RWPE2 (cell line): ENCODE measurements around the gene RPA1.

Experiments used
- ATAC-seq: fragments of 200-7000 bp; cut with Tn5 transposase; 3 replicates; pipeline ENCODE4 v1.9.1; 2021; ENCODE audit warnings: low read depth
- DNase-seq: peaks from one replicate; pipeline ENCODE4 v3.0.0-alpha.2; 2020; ENCODE audit warnings: low spot score
- H3K27ac ChIP-seq: fragments of 450-650 bp; 2 replicates; pipeline ENCODE4 v1.5.1; 2017; ENCODE audit warnings: mild to moderate bottlenecking; ENCODE audit not compliant: poor library complexity, severe bottlenecking
- H3K27me3 ChIP-seq: fragments of 250-450 bp; sonication (Bioruptor Pico); 2 replicates; pipeline ENCODE4 v1.5.1; 2021; ENCODE audit warnings: mild to moderate bottlenecking, moderate library complexity; ENCODE audit not compliant: insufficient read depth, poor library complexity, severe bottlenecking
- H3K36me3 ChIP-seq: fragments of 250-450 bp; sonication (Bioruptor Pico); 2 replicates; pipeline ENCODE4 v1.5.1; 2020; ENCODE audit warnings: low read depth, mild to moderate bottlenecking, moderate library complexity
- H3K4me1 ChIP-seq: fragments of 250-450 bp; sonication (Bioruptor Pico); 2 replicates; pipeline ENCODE4 v1.5.1; 2021; ENCODE audit warnings: mild to moderate bottlenecking, moderate library complexity; ENCODE audit not compliant: insufficient read depth, poor library complexity, severe bottlenecking
- H3K4me3 ChIP-seq: fragments of 250-450 bp; sonication (Bioruptor Pico); 2 replicates; pipeline ENCODE4 v1.5.1; 2021; ENCODE audit warnings: mild to moderate bottlenecking, moderate library complexity; ENCODE audit not compliant: severe bottlenecking
- H3K9me3 ChIP-seq: fragments of 250-450 bp; sonication (Bioruptor Pico); 2 replicates; pipeline ENCODE4 v1.5.1; 2021; ENCODE audit warnings: mild to moderate bottlenecking, moderate library complexity; ENCODE audit not compliant: severe bottlenecking
- TF ChIP-seq, protein P1 (sequence below): fragments of 450-650 bp; IDR thresholded peaks from one replicate; pipeline ENCODE4 v1.5.1; 2017; ENCODE audit warnings: mild to moderate bottlenecking, moderate library complexity; ENCODE audit not compliant: poor library complexity, severe bottlenecking

RPA1 gene

DNA sequence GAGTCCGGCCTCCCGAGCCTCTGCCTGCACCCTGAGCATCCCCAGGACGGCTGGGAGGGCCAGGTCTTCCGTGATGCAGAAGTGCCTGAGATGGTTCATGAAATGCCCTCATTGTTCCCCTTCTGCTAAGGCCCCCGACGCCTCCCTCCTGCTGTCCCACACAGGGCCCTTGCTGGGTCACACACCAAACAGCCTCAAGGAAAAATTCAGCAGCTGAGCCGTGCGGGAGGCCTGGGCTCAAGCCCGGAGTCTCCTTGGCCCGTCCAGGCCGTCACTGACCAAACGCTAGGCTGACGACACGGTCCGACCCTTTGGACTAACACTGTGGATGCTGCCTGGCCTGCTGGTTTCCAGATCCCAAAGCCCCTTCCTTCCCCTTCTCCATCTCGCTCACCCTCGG lies 105.1 kb downstream of the RPA1 start:
- DNase-seq (no peak), ATAC-seq (no peak)
- no peaks in the 10 kb centered on the region for H3K36me3 ChIP-seq
- no peak overlapping the region for H3K27ac ChIP-seq
- H3K9me3 ChIP-seq: no peaks in the 10 kb centered on the region
- no peaks in the 10 kb centered on the region for H3K4me1 ChIP-seq
- no peak overlapping the region for H3K4me3 ChIP-seq
- no peaks in the 10 kb centered on the region for H3K27me3 ChIP-seq
- TF ChIP-seq, protein P1, sequence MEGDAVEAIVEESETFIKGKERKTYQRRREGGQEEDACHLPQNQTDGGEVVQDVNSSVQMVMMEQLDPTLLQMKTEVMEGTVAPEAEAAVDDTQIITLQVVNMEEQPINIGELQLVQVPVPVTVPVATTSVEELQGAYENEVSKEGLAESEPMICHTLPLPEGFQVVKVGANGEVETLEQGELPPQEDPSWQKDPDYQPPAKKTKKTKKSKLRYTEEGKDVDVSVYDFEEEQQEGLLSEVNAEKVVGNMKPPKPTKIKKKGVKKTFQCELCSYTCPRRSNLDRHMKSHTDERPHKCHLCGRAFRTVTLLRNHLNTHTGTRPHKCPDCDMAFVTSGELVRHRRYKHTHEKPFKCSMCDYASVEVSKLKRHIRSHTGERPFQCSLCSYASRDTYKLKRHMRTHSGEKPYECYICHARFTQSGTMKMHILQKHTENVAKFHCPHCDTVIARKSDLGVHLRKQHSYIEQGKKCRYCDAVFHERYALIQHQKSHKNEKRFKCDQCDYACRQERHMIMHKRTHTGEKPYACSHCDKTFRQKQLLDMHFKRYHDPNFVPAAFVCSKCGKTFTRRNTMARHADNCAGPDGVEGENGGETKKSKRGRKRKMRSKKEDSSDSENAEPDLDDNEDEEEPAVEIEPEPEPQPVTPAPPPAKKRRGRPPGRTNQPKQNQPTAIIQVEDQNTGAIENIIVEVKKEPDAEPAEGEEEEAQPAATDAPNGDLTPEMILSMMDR: no peak

DNA sequence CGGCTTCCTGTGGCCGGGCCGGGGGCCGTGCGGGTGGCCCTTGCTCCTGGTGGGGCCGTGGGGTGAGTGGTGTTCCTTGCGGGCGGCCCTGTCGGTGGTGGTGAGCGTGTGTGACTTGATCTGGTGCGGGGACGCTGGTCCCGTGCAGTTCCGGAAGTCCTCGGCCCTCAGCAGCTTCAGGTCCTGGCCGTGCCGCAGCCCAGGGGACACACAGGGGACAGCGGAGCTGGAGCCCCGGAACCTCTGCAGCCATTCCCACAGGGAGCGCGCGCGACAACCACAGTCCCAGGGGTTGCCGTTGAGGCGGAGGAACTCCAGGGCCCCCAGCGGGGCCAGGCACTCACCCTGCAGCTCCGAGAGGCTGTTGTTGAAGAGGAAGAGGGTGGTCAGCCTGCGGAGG lies 107.0 kb downstream of the RPA1 start:
- ATAC-seq (no peak), DNase-seq (no peak)
- Histone ChIP-seq H3K4me3 (no peak overlapping the region), H3K9me3 (no peaks in the 10 kb centered on the region), H3K36me3 (no peaks in the 10 kb centered on the region), H3K4me1 (no peaks in the 10 kb centered on the region), H3K27me3 (no peaks in the 10 kb centered on the region), H3K27ac (no peak overlapping the region)
- TF ChIP-seq, protein P1: no peak

DNA sequence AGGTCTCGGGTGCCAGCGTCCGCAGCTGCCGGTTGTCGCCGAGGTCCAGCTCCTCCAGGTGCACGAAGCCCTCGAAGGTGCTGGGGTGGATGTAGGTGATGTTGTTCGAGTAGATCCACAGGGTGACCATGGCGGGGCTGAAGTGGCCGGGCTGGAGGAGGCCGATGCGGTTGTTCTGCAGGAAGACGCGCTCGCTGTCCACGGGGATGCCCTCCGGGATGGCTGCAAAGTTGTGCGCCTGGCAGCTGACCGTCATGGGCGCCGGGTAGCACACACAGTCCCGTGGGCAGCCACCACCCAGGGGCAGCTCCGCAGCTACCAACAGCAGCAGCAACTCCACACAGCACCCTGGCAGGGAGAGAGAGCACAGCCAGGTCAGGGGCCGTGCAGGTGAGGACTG lies 107.7 kb downstream of the RPA1 start:
- no peaks in the 10 kb centered on the region for H3K36me3 ChIP-seq
- no peak for DNase-seq
- no peaks in the 10 kb centered on the region for H3K4me1 ChIP-seq
- TF ChIP-seq, protein P1: no peak
- H3K27me3 ChIP-seq: no peaks in the 10 kb centered on the region
- no peak overlapping the region for H3K27ac ChIP-seq
- H3K4me3 ChIP-seq: no peak overlapping the region
- no peak for ATAC-seq
- no peaks in the 10 kb centered on the region for H3K9me3 ChIP-seq

DNA sequence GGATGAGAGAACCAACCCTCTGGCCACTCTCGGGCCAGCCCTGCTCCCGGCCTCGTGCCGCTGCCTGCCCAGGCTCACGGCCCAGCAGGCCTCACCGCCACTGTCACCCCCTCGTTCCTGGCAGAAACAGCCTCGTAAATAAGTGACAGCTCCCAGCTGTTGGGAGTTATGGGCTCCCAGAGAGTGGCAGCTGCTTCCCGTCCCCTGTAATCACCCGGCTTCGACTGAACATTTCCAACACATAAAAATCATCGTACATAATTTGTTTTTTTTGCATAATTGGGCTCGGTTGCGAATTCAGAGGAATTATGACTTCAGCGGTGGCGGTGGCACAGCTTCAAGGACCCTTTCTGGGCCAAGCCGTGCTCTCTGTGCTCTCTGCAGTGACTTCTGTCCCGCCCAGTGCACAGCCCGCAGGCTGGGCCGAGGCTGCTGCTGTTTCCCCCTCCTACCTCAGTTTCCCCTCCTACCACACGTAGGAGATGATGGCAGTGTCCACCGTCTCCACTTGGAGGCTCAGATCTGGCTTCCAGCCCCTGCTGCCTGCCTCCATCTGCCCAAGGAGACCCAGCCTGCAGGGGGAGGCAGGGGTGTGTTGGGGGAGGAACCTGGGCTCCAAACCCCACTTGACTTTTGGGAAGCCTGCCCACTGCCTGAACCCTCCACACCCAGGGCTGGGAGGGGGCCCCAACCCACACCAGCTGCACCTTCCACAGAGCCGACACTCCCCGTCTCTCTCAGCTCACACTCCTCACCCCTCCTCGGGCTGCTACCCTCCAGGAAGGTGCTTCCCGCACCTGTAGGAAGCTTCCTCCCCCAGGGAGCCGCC lies 110.4 kb downstream of the RPA1 start:
- no peaks in the 10 kb centered on the region for H3K9me3 ChIP-seq
- TF ChIP-seq, protein P1: no peak
- H3K4me1 ChIP-seq: no peaks in the 10 kb centered on the region
- DNase-seq: no peak
- H3K27me3 ChIP-seq: no peaks in the 10 kb centered on the region
- ATAC-seq: no peak
- H3K36me3 ChIP-seq: no peaks in the 10 kb centered on the region
- no peak overlapping the region for H3K27ac ChIP-seq
- H3K4me3 ChIP-seq: no peak overlapping the region

DNA sequence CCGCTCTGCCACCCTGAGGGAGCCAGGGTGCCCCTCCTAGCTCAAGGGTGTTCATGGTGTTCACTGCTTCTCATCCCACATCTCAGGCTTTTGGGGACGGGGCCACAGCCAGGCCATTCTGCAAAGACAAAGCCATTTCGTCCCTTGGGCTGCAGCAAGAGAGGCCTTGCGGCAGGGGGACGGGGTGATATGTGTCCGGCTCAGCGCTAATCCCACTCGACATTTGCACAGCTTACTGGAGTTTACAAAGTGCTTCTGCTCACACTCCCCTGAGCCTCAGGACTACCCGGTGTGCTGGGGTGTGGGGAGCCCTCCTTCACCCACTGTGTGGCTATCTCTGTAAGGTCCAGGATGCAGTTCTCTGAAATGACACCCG lies 111.0 kb downstream of the RPA1 start:
- no peak for DNase-seq
- Histone ChIP-seq H3K4me3 (no peak overlapping the region), H3K27ac (no peak overlapping the region), H3K9me3 (no peaks in the 10 kb centered on the region), H3K27me3 (no peaks in the 10 kb centered on the region), H3K36me3 (no peaks in the 10 kb centered on the region), H3K4me1 (no peaks in the 10 kb centered on the region)
- no peak for ATAC-seq
- TF ChIP-seq, protein P1: no peak
